ENCODE measurements around the gene CCDC68. TPM values are rescaled to one million over a fixed set of nuclear protein-coding genes. Genes with fewer than 3 reads are reported as not detected.

The CCDC68 gene
- total RNA-seq, 1 experiment from 2014 or later, result 6.6 TPM

DNA sequence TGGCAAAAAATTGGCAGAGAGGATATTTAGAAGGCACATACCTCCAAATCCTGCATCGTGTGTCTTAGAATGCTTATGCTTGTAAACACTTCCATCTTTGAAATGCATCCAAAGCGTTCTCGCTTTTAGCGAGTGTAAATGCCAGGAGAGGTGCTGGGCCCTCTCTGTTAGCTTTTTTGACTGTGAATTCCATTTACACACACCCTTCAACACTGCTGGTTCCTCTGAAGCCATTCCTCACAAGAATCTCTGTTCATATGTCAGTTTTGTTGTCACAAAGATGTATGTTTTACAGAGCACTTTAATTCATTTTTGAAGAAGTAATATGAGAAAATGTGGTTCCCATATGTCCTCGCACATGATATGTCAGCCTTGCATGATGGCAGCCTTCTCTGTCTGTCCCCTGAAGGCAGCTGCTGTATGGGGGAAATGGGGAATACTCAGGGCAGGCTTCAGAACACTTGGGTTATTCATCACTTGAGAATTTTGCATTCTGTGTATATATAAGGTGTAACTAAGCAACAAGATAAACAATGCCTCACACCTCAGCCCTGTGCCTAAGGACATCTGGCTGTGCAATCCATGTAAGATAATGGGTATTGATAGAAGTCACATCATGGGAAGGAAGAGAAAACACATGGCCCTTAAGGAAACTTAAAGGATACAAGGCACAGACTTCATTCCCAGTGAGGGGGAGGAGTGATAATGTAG is 78.7 kb downstream of the CCDC68 start:
- intact Hi-C loops (cut with micrococcal nuclease), result no loop called here
- H3K27me3 ChIP-seq (ENCODE audit: insufficient read depth, low read length), result no peaks in the 10 kb centered on the region
- H3K9me3 ChIP-seq (ENCODE audit: control insufficient read depth in 1 of 2, insufficient read depth in 1 of 2, low read depth in 1 of 2, low read length in 2 of 2), result no peaks in the 10 kb centered on the region
- H3K9ac ChIP-seq (ENCODE audit: low read length), result no peak overlapping the region
- no peak overlapping the region for H3K27ac ChIP-seq (ENCODE audit: low read depth, low read length)
- ChIA-PET POLR2A (no interaction called here), RAD21 (ENCODE audit: low non-redundant PET in 1 of 2, low total read pairs in 2 of 2, uncharacterized antibody in 2 of 2, unreplicated experiment in 2 of 2) (no interaction called here), CTCF (no interaction called here)
- H3K4me2 ChIP-seq (ENCODE audit: low read length), result no peak overlapping the region
- no peak for ATAC-seq
- no peaks in the 10 kb centered on the region for H3K4me1 ChIP-seq (ENCODE audit: control insufficient read depth in 1 of 2, insufficient read depth in 2 of 2, low read length in 2 of 2)
- no peaks in the 10 kb centered on the region for H3K36me3 ChIP-seq (ENCODE audit: control insufficient read depth in 1 of 2, insufficient read depth in 2 of 2, low read length in 2 of 2)
- no peak for DNase-seq (ENCODE audit: low read depth, low spot score)
- no TSS peak for BruUV-seq (replicated peaks)
- no peaks in the 10 kb centered on the region for H3K9me2 ChIP-seq (ENCODE audit: insufficient read depth)
- H2AFZ ChIP-seq (ENCODE audit: low read depth, low read length, poor library complexity, severe bottlenecking), result no peak overlapping the region
- no peaks in the 10 kb centered on the region for H3K79me2 ChIP-seq (ENCODE audit: insufficient read depth, low read length)
- no peak overlapping the region for H3K4me3 ChIP-seq (replicated peaks in 1 of 2; ENCODE audit: low read depth in 1 of 2, low read length in 2 of 2)
- no peaks in the 10 kb centered on the region for H4K20me1 ChIP-seq (ENCODE audit: insufficient read depth)
- TF ChIP-seq, protein P1, sequence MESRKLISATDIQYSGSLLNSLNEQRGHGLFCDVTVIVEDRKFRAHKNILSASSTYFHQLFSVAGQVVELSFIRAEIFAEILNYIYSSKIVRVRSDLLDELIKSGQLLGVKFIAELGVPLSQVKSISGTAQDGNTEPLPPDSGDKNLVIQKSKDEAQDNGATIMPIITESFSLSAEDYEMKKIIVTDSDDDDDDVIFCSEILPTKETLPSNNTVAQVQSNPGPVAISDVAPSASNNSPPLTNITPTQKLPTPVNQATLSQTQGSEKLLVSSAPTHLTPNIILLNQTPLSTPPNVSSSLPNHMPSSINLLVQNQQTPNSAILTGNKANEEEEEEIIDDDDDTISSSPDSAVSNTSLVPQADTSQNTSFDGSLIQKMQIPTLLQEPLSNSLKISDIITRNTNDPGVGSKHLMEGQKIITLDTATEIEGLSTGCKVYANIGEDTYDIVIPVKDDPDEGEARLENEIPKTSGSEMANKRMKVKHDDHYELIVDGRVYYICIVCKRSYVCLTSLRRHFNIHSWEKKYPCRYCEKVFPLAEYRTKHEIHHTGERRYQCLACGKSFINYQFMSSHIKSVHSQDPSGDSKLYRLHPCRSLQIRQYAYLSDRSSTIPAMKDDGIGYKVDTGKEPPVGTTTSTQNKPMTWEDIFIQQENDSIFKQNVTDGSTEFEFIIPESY (IDR thresholded peaks at IDR 0.05; ENCODE audit: extremely low read depth, insufficient replicate concordance, low read length), result no peak
- no peak for TF ChIP-seq CEBPB (IDR thresholded peaks at IDR 0.05; ENCODE audit: low read depth)
- TF ChIP-seq SIN3A (IDR thresholded peaks at IDR 0.05; ENCODE audit: low read depth), result no peak
- no peak for TF ChIP-seq EZH2 (IDR thresholded peaks at IDR 0.05)
- no peak for TF ChIP-seq SRF (IDR thresholded peaks at IDR 0.05; ENCODE audit: low read depth)

DNA sequence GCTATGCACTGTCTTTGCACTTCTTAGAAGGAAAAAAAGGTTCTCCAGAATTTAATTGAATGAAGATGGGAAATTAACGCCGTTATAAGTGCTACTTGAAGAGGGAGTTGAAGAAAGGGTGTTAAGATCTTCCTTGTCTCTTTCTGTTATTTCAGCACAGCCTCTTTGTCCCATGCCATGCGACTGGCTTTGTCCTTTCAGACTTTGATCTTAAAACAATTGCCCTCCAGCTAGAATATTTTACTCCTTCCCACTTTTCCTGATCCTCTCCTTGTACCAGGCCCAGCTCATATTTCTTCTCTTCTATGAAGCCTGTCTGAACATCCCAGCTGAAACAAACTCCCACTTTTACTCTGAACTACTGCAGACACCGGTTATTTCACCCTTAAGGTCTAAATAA is 79.6 kb downstream of the CCDC68 start:
- Histone ChIP-seq H3K9me2 (ENCODE audit: insufficient read depth) (no peaks in the 10 kb centered on the region), H3K9me3 (ENCODE audit: control insufficient read depth in 1 of 2, insufficient read depth in 1 of 2, low read depth in 1 of 2, low read length in 2 of 2) (no peaks in the 10 kb centered on the region), H4K20me1 (ENCODE audit: insufficient read depth) (no peaks in the 10 kb centered on the region), H3K27me3 (ENCODE audit: insufficient read depth, low read length) (no peaks in the 10 kb centered on the region), H3K4me2 (ENCODE audit: low read length) (no peak overlapping the region), H3K4me1 (ENCODE audit: control insufficient read depth in 1 of 2, insufficient read depth in 2 of 2, low read length in 2 of 2) (no peaks in the 10 kb centered on the region), H3K4me3 (replicated peaks in 1 of 2; ENCODE audit: low read depth in 1 of 2, low read length in 2 of 2) (no peak overlapping the region), H3K9ac (ENCODE audit: low read length) (no peak overlapping the region), H3K27ac (ENCODE audit: low read depth, low read length) (no peak overlapping the region), H2AFZ (ENCODE audit: low read depth, low read length, poor library complexity, severe bottlenecking) (no peak overlapping the region), H3K36me3 (ENCODE audit: control insufficient read depth in 1 of 2, insufficient read depth in 2 of 2, low read length in 2 of 2) (no peaks in the 10 kb centered on the region), H3K79me2 (ENCODE audit: insufficient read depth, low read length) (no peaks in the 10 kb centered on the region)
- ChIA-PET RAD21 (ENCODE audit: low non-redundant PET in 1 of 2, low total read pairs in 2 of 2, uncharacterized antibody in 2 of 2, unreplicated experiment in 2 of 2) (no interaction called here), POLR2A (no interaction called here), CTCF (no interaction called here)
- TF ChIP-seq, protein P1 (IDR thresholded peaks at IDR 0.05; ENCODE audit: extremely low read depth, insufficient replicate concordance, low read length), result no peak
- TF ChIP-seq, protein P2, sequence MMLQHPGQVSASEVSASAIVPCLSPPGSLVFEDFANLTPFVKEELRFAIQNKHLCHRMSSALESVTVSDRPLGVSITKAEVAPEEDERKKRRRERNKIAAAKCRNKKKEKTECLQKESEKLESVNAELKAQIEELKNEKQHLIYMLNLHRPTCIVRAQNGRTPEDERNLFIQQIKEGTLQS (IDR thresholded peaks at IDR 0.05), result no peak
- TF ChIP-seq YY1 (IDR thresholded peaks at IDR 0.05; ENCODE audit: extremely low read depth, insufficient replicate concordance, low read depth, low read length) (no peak), POLR2AphosphoS5 (IDR thresholded peaks at IDR 0.05; ENCODE audit: low read depth, low read length) (no peak), CEBPB (IDR thresholded peaks at IDR 0.05; ENCODE audit: low read depth) (no peak), ZNF274 (IDR thresholded peaks at IDR 0.05; ENCODE audit: low read depth, low read length) (no peak), CBX3 (IDR thresholded peaks at IDR 0.05; ENCODE audit: low read depth) (no peak), SIN3A (IDR thresholded peaks at IDR 0.05; ENCODE audit: low read depth) (no peak)
- TF ChIP-seq, protein P3, sequence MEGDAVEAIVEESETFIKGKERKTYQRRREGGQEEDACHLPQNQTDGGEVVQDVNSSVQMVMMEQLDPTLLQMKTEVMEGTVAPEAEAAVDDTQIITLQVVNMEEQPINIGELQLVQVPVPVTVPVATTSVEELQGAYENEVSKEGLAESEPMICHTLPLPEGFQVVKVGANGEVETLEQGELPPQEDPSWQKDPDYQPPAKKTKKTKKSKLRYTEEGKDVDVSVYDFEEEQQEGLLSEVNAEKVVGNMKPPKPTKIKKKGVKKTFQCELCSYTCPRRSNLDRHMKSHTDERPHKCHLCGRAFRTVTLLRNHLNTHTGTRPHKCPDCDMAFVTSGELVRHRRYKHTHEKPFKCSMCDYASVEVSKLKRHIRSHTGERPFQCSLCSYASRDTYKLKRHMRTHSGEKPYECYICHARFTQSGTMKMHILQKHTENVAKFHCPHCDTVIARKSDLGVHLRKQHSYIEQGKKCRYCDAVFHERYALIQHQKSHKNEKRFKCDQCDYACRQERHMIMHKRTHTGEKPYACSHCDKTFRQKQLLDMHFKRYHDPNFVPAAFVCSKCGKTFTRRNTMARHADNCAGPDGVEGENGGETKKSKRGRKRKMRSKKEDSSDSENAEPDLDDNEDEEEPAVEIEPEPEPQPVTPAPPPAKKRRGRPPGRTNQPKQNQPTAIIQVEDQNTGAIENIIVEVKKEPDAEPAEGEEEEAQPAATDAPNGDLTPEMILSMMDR (IDR thresholded peaks at IDR 0.05 in 2 of 3, conservative IDR thresholded peaks at IDR 0.05 in 1 of 3; ENCODE audit: borderline replicate concordance in 1 of 3, insufficient read depth in 1 of 3, low read depth in 2 of 3, low read length in 2 of 3), result no peak
- TF ChIP-seq, protein P4, sequence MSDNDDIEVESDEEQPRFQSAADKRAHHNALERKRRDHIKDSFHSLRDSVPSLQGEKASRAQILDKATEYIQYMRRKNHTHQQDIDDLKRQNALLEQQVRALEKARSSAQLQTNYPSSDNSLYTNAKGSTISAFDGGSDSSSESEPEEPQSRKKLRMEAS (IDR thresholded peaks at IDR 0.05), result no peak
- ATAC-seq (no peak), DNase-seq (ENCODE audit: low read depth, low spot score) (no peak)
- intact Hi-C loops (cut with micrococcal nuclease), result no loop called here
- BruUV-seq (replicated peaks), result no TSS peak

All from HCT116 (cell line).